Cardiac septum (tissue), 1 donor: ENCODE measurements around the gene ZBTB5. TPM values are rescaled to one million over a fixed set of nuclear protein-coding genes. Genes with fewer than 3 reads are reported as not detected.
"Not testable (repeated sequence)": the region's sequence is repeated elsewhere in the genome, so short reads cannot be mapped to it uniquely, and the experiment has no call there.

ENCODE experiments used
- DNase-seq: peaks from one replicate; pipeline ENCODE4 v3.0.0-alpha.2; 2020; ENCODE audit warnings: low spot score
- intact Hi-C: fragments of 100-400 bp; cut with DNase I; formaldehyde crosslinking; loops from one replicate; pipeline ENCODE4 v1.14.0; 2022
- total RNA-seq: library from RNA; stranded (reverse); fragmentation: NEBNext Ultra II Directional; extraction: Animal tissue kit (Norgen Biotek cat#: 25700); gene quantifications from one replicate; pipeline ENCODE4 v1.2.1, GENCODE V29; 2021
- donor health status: DM: no; HTN: no; CAD: no.

The ZBTB5 gene
- total RNA-seq, 1 donor from 2014 or later = 7.2 TPM

- peak; percentile 79 for DNase-seq
- intact Hi-C loops = no loop called here
Observed at GRCh38 chr9:37415011-37415719, 50.1 kb downstream of the ZBTB5 start.

GRCh38 chr9:37414503-37414943 lies 50.7 kb downstream of the ZBTB5 start:
- intact Hi-C loops = no loop called here
- DNase-seq = no peak

GRCh38 chr9:37413311-37413710 lies 51.9 kb downstream of the ZBTB5 start:
- intact Hi-C loops = no loop called here
- DNase-seq = no peak

- intact Hi-C loops = no loop called here
- no peak for DNase-seq
Observed at GRCh38 chr9:37412431-37413151, 52.7 kb downstream of the ZBTB5 start.

- intact Hi-C loops = no loop called here
- no peak for DNase-seq
Observed at GRCh38 chr9:37410969-37411785, 54.1 kb downstream of the ZBTB5 start.

GRCh38 chr9:37410354-37410861 lies 54.8 kb downstream of the ZBTB5 start:
- intact Hi-C loops = no loop called here

GRCh38 chr9:37408933-37409710 lies 56.1 kb downstream of the ZBTB5 start:
- DNase-seq = no peak
- intact Hi-C loops = no loop called here

More at GRCh38 chr9:37410354-37410861, 54.8 kb downstream of the ZBTB5 start:
- no peak for DNase-seq

GRCh38 chr9:37407468-37407867 lies 57.8 kb downstream of the ZBTB5 start:
- intact Hi-C loops = no loop called here
- DNase-seq = no peak

GRCh38 chr9:37406603-37407401 lies 58.4 kb downstream of the ZBTB5 start:
- no peak for DNase-seq
- intact Hi-C loops = no loop called here

- intact Hi-C loops = no loop called here
- no peak for DNase-seq
Observed at GRCh38 chr9:37405764-37406380, 59.4 kb downstream of the ZBTB5 start.

GRCh38 chr9:37405350-37405749 lies 59.9 kb downstream of the ZBTB5 start:
- intact Hi-C loops = no loop called here
- no peak for DNase-seq

GRCh38 chr9:37404590-37404989 lies 60.7 kb downstream of the ZBTB5 start:
- intact Hi-C loops = no loop called here
- no peak for DNase-seq

- DNase-seq = no peak
- intact Hi-C loops = no loop called here
Observed at GRCh38 chr9:37399336-37399735, 65.9 kb downstream of the ZBTB5 start.

- intact Hi-C loops = no loop called here
- DNase-seq = no peak
Observed at GRCh38 chr9:37398464-37399025, 66.7 kb downstream of the ZBTB5 start.

- DNase-seq, intact Hi-C loops: not testable (repeated sequence)
Observed at GRCh38 chr9:37397948-37398347, 67.3 kb downstream of the ZBTB5 start.

GRCh38 chr9:37395663-37396062 lies 69.6 kb downstream of the ZBTB5 start:
- intact Hi-C loops = no loop called here
- no peak for DNase-seq

GRCh38 chr9:37395229-37395628 lies 70.0 kb downstream of the ZBTB5 start:
- DNase-seq = no peak

GRCh38 chr9:37392272-37392671 lies 73.0 kb downstream of the ZBTB5 start:
- intact Hi-C loops = no loop called here
- no peak for DNase-seq

More at GRCh38 chr9:37395229-37395628, 70.0 kb downstream of the ZBTB5 start:
- intact Hi-C loops = no loop called here
